IMR-90 (cell line): ENCODE data around the gene KDM1B. TPM values are rescaled to one million over a fixed set of nuclear protein-coding genes. Genes with fewer than 3 reads are reported as not detected.

Source experiments
- ATAC-seq: fragments of 200-7000 bp; cut with Tn5 transposase; 2 replicates; pipeline ENCODE4 v1.9.1; 2020; ENCODE audit warnings: low read depth, mild to moderate bottlenecking, moderate library complexity
- BruUV-seq: library from RNA; stranded (reverse); fragments of 400-500 nt; replicated peaks from 2 replicates; lab custom pipeline; 2021; lab: Mats Ljungman, UMichigan
- CTCF ChIA-PET: fragments of 300-600 bp; formaldehyde crosslinking; extraction: SDS; loops from one replicate; lab custom pipeline; 2021; ENCODE audit warnings: antibody characterized with exemption; lab: Yijun Ruan, JAX
- POLR2A ChIA-PET: fragments of 300-600 bp; sonication (Branson Sonifier 250); formaldehyde crosslinking; loops from one replicate; lab custom pipeline; 2022; ENCODE audit warnings: antibody characterized with exemption; ENCODE audit not compliant: unreplicated experiment; lab: Charles Lee
- DNase-seq: peaks from one replicate; pipeline ENCODE4 v3.0.0; 2013
- H2AFZ ChIP-seq: replicated peaks from 2 replicates; pipeline ENCODE3; 2013; ENCODE audit warnings: low read length, mild to moderate bottlenecking; ENCODE audit not compliant: poor library complexity
- H2AK5ac ChIP-seq: 2 replicates; pipeline ENCODE4 v1.6.1; 2013; ENCODE audit warnings: low read depth, low read length, inconsistent platforms
- H2AK9ac ChIP-seq: replicated peaks from 2 replicates; pipeline ENCODE3; 2013; ENCODE audit warnings: mild to moderate bottlenecking, low read depth, low read length, moderate library complexity; ENCODE audit not compliant: poor library complexity
- H2BK120ac ChIP-seq: 2 replicates; pipeline ENCODE4 v1.6.1; 2013; ENCODE audit warnings: low read depth, low read length, inconsistent platforms
- H2BK15ac ChIP-seq: 3 replicates; pipeline ENCODE4 v1.6.1; 2013; ENCODE audit warnings: low read depth, low read length, inconsistent platforms
- H2BK20ac ChIP-seq: 2 replicates; pipeline ENCODE4 v1.6.1; 2013; ENCODE audit warnings: low read depth, mild to moderate bottlenecking, inconsistent platforms, low read length, moderate library complexity
- H2BK5ac ChIP-seq: 2 replicates; pipeline ENCODE4 v1.6.1; 2013; ENCODE audit warnings: mild to moderate bottlenecking, low read depth, low read length, inconsistent platforms; ENCODE audit not compliant: poor library complexity, severe bottlenecking
- H3K14ac ChIP-seq: replicated peaks from 2 replicates; pipeline ENCODE4 v1.6.1; 2013; ENCODE audit warnings: low read depth, low read length, inconsistent platforms
- H3K18ac ChIP-seq: 2 replicates; pipeline ENCODE4 v1.6.1; 2013; ENCODE audit warnings: low read depth, low read length, control low read depth
- H3K23ac ChIP-seq: 2 replicates; pipeline ENCODE4 v1.6.1; 2013; ENCODE audit warnings: low read depth, low read length, inconsistent platforms
- H3K27ac ChIP-seq: 2 replicates; pipeline ENCODE4 v1.5.1; 2013; ENCODE audit warnings: mild to moderate bottlenecking, control low read depth, low read length; ENCODE audit not compliant: insufficient read depth
- H3K27me3 ChIP-seq: 2 replicates; pipeline ENCODE4 v1.6.1; 2013; ENCODE audit warnings: low read length; ENCODE audit not compliant: control insufficient read depth, insufficient read depth
- H3K36me3 ChIP-seq: 2 replicates; pipeline ENCODE4 v1.6.1; 2013; ENCODE audit warnings: low read length, mixed read lengths; ENCODE audit not compliant: control insufficient read depth, insufficient read depth
- H3K4ac ChIP-seq: 2 replicates; pipeline ENCODE4 v1.6.1; 2013; ENCODE audit warnings: low read depth, low read length, inconsistent platforms
- H3K4me1 ChIP-seq: 2 replicates; pipeline ENCODE4 v1.6.1; 2013; ENCODE audit warnings: low read length, mixed read lengths; ENCODE audit not compliant: control insufficient read depth, insufficient read depth
- H3K4me2 ChIP-seq: 2 replicates; pipeline ENCODE4 v1.6.1; 2013; ENCODE audit warnings: low read depth, mild to moderate bottlenecking, control low read depth, low read length, moderate library complexity
- H3K4me3 ChIP-seq: 2 replicates; pipeline ENCODE4 v1.5.1; 2013; ENCODE audit warnings: low read depth, mild to moderate bottlenecking, control low read depth, low read length, moderate library complexity; ENCODE audit not compliant: insufficient read depth
- H3K56ac ChIP-seq: 2 replicates; pipeline ENCODE4 v1.6.1; 2013; ENCODE audit warnings: low read length, inconsistent platforms; ENCODE audit not compliant: insufficient read depth; ENCODE audit errors: extremely low read depth
- H3K79me1 ChIP-seq, 2 experiments: 2 replicates each; pipeline ENCODE4 v1.6.1; 2013; ENCODE audit warnings: low read length in 2 of 2, inconsistent platforms in 1 of 2, low read depth in 1 of 2
- H3K9ac ChIP-seq: 2 replicates; pipeline ENCODE4 v1.6.1; 2013; ENCODE audit warnings: low read depth, low read length, control low read depth
- H3K9me1 ChIP-seq: 2 replicates; pipeline ENCODE4 v1.6.1; 2013; ENCODE audit warnings: low read length, inconsistent platforms; ENCODE audit not compliant: insufficient read depth
- H3K9me3 ChIP-seq: 2 replicates; pipeline ENCODE4 v1.6.1; 2013; ENCODE audit warnings: low read length; ENCODE audit not compliant: control insufficient read depth, insufficient read depth
- H4K20me1 ChIP-seq: 2 replicates; pipeline ENCODE4 v1.6.1; 2013; ENCODE audit warnings: low read length, inconsistent platforms; ENCODE audit not compliant: insufficient read depth
- H4K5ac ChIP-seq: 2 replicates; pipeline ENCODE4 v1.6.1; 2013; ENCODE audit warnings: mild to moderate bottlenecking, low read depth, low read length, control low read depth
- H4K8ac ChIP-seq, 2 experiments: 2 replicates each; pipeline ENCODE4 v1.6.1; 2013; ENCODE audit warnings: low read depth in 2 of 2, low read length in 2 of 2, control low read depth in 1 of 2, inconsistent platforms in 1 of 2
- H4K91ac ChIP-seq: 2 replicates; pipeline ENCODE4 v1.6.1; 2013; ENCODE audit warnings: low read depth, low read length, inconsistent platforms; ENCODE audit not compliant: insufficient read depth
- BHLHE40 ChIP-seq: fragments of 150-350 bp; IDR thresholded peaks from 2 replicates; pipeline ENCODE4 v1.6.1; 2016; ENCODE audit warnings: mild to moderate bottlenecking, low read depth, low read length
- CEBPB ChIP-seq: IDR thresholded peaks from 2 replicates; pipeline ENCODE4 v1.6.1; 2012; ENCODE audit warnings: low read depth, low read length, improper control_type of control experiment
- CHD1 ChIP-seq: IDR thresholded peaks from 2 replicates; pipeline ENCODE4 v1.6.1; 2012; ENCODE audit warnings: low read depth, low read length, improper control_type of control experiment
- FOS ChIP-seq: fragments of 150-350 bp; IDR thresholded peaks from 2 replicates; pipeline ENCODE4 v1.6.1; 2016; ENCODE audit warnings: low read depth, low read length
- MAZ ChIP-seq: IDR thresholded peaks from 2 replicates; pipeline ENCODE4 v1.6.1; 2012; ENCODE audit warnings: low read depth, mild to moderate bottlenecking, low read length, improper control_type of control experiment, moderate library complexity, borderline replicate concordance
- MXI1 ChIP-seq: IDR thresholded peaks from 2 replicates; pipeline ENCODE4 v1.6.1; 2012; ENCODE audit warnings: low read depth, mild to moderate bottlenecking, low read length, moderate library complexity, borderline replicate concordance
- NFE2L2 ChIP-seq: fragments of 150-350 bp; IDR thresholded peaks from 2 replicates; pipeline ENCODE4 v1.6.1; 2016; ENCODE audit warnings: low read depth, mild to moderate bottlenecking, low read length
- POLR2A ChIP-seq: IDR thresholded peaks from 2 replicates; pipeline ENCODE4 v1.6.1; 2012; ENCODE audit warnings: mild to moderate bottlenecking, low read depth, low read length
- RCOR1 ChIP-seq: IDR thresholded peaks from 2 replicates; pipeline ENCODE4 v1.6.1; 2012; ENCODE audit warnings: mild to moderate bottlenecking, low read length, improper control_type of control experiment; ENCODE audit not compliant: insufficient replicate concordance
- USF2 ChIP-seq: fragments of 150-350 bp; IDR thresholded peaks from 2 replicates; pipeline ENCODE4 v1.6.1; 2017; ENCODE audit warnings: mild to moderate bottlenecking, antibody characterized with exemption, low read length, low read depth
- WGBS, 2 experiments: methylation state at CpG; one replicate each; pipeline versions ENCODE4 v1.1.5 to v1.1.7; 2013; ENCODE audit warnings: missing lambda C conversion rate in 2 of 2; ENCODE audit not compliant: insufficient read length in 1 of 2; ENCODE audit errors: extremely low coverage in 2 of 2; 5-methylcytosine and 5-hydroxymethylcytosine counted together
- dilution Hi-C: fragments of 300-500 bp; cut with HindIII; formaldehyde crosslinking; loops from one replicate; pipeline ENCODE4 v1.14.3; 2018; ENCODE audit warnings: low sequenced_read_pairs; ENCODE audit not compliant: unreplicated experiment
- in situ Hi-C: fragments of 300-500 bp; cut with MboI; formaldehyde crosslinking; loops from 3 replicates; pipeline ENCODE4 v1.14.3; 2019; ENCODE audit warnings: low sequenced_read_pairs, inconsistent platforms, mixed read lengths
- intact Hi-C: fragments of 100-400 bp; cut with micrococcal nuclease; formaldehyde crosslinking; loops from 2 replicates; pipeline ENCODE4 v1.10.0; 2022
- polyA plus RNA-seq, 3 experiments: library from polyadenylated mRNA; depleted of rRNA; stranded (reverse); fragments of >200 nt; gene quantifications; 2 replicates each; pipeline ENCODE4 v1.2.3, GENCODE V29; 2012; ENCODE audit warnings: low replicate concordance in 1 of 3
- total RNA-seq: library from RNA; depleted of rRNA; stranded (reverse); fragments of >200 nt; gene quantifications from 2 replicates; pipeline ENCODE4 v1.2.3, GENCODE V29; 2012
- TF ChIP-seq, protein P1 (sequence below): conservative IDR thresholded peaks from 2 replicates; pipeline ENCODE4 v1.5.1; 2012; ENCODE audit warnings: mild to moderate bottlenecking, low read depth, low read length, improper control_type of control experiment
- TF ChIP-seq, protein P2 (sequence below): fragments of 150-350 bp; IDR thresholded peaks from 2 replicates; pipeline ENCODE4 v1.6.1; 2016; ENCODE audit warnings: low read depth, mild to moderate bottlenecking, low read length, moderate library complexity, borderline replicate concordance

KDM1B gene
- total and polyA plus RNA-seq, 2 of the 4 experiments (the other 2 are of a cell fraction): 13.2 to 16.7 TPM

DNA sequence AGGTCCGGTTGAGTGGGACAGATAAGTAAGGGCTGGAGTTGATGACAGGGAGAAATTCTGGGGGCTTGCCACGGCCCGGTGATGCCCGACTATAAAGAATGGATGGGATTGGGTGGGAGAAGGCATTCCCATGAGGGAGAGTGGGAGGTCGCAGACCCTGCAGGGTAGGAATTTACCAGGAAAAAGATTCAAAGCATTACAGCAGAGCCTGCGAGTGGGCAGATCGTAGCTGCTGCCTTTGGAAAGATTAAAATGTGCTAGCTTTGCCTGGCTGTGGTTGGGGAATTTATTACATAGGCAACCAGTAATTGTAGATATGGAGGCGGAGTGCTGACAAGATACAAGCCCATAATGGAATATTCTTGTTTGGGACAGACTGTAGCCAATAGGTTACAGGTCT lies 49.5 kb downstream of the KDM1B start:
- Histone ChIP-seq H3K14ac (no peak overlapping the region), H3K4ac (no peak overlapping the region), H2BK15ac (no peak overlapping the region), H3K79me1 (no peaks in the 10 kb centered on the region), H4K20me1 (no peaks in the 10 kb centered on the region), H3K27me3 (no peaks in the 10 kb centered on the region), H3K36me3 (no peaks in the 10 kb centered on the region), H4K91ac (no peak overlapping the region), H3K9me1 (0 out of 2 replicates have a peak, but pooled peaks cover 4% of the 10 kb centered on the region), H2BK5ac (no peak overlapping the region), H3K27ac (no peak overlapping the region), H3K23ac (no peak overlapping the region), H4K8ac (no peak overlapping the region), H3K4me2 (no peak overlapping the region), H2AK9ac (no peak overlapping the region), H3K4me3 (no peak overlapping the region), H3K18ac (no peak overlapping the region), H2AK5ac (no peak overlapping the region), H3K4me1 (peaks cover 8% of the 10 kb centered on the region; the same call in 1 of the 2 replicates), H2BK20ac (no peak overlapping the region), H2AFZ (no peak overlapping the region), H3K9me3 (no peaks in the 10 kb centered on the region), H3K56ac (no peak overlapping the region), H4K5ac (no peak overlapping the region), H3K9ac (no peak overlapping the region), H2BK120ac (no peak overlapping the region)
- no peak for ATAC-seq
- TF ChIP-seq CHD1 (no peak), MXI1 (no peak), NFE2L2 (no peak), USF2 (no peak), CEBPB (no peak), MAZ (no peak), POLR2A (no peak), RCOR1 (no peak), BHLHE40 (no peak), FOS (no peak)
- TF ChIP-seq, protein P1, sequence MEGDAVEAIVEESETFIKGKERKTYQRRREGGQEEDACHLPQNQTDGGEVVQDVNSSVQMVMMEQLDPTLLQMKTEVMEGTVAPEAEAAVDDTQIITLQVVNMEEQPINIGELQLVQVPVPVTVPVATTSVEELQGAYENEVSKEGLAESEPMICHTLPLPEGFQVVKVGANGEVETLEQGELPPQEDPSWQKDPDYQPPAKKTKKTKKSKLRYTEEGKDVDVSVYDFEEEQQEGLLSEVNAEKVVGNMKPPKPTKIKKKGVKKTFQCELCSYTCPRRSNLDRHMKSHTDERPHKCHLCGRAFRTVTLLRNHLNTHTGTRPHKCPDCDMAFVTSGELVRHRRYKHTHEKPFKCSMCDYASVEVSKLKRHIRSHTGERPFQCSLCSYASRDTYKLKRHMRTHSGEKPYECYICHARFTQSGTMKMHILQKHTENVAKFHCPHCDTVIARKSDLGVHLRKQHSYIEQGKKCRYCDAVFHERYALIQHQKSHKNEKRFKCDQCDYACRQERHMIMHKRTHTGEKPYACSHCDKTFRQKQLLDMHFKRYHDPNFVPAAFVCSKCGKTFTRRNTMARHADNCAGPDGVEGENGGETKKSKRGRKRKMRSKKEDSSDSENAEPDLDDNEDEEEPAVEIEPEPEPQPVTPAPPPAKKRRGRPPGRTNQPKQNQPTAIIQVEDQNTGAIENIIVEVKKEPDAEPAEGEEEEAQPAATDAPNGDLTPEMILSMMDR: no peak
- TF ChIP-seq, protein P2, sequence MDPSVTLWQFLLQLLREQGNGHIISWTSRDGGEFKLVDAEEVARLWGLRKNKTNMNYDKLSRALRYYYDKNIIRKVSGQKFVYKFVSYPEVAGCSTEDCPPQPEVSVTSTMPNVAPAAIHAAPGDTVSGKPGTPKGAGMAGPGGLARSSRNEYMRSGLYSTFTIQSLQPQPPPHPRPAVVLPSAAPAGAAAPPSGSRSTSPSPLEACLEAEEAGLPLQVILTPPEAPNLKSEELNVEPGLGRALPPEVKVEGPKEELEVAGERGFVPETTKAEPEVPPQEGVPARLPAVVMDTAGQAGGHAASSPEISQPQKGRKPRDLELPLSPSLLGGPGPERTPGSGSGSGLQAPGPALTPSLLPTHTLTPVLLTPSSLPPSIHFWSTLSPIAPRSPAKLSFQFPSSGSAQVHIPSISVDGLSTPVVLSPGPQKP: no peak
- no TSS peak for BruUV-seq
- 94% methylated on average over 7 of the region's 8 CpGs; no CpG with 5 or more reads in 1 of the 2 experiments for WGBS, 2 experiments
- in situ Hi-C loops (no loop called here), dilution Hi-C loops (no loop called here), intact Hi-C loops (no loop called here)
- POLR2A ChIA-PET: no interaction called here
- CTCF ChIA-PET: interaction anchor here (0.5 kb wide), 2 partner anchors 21 to 791 kb away, joined by 3 to 4 read pairs; no protein-coding TSS in a partner anchor
- DNase-seq: no peak
